ENCODE results near the gene KLF11.

The KLF11 gene

GRCh38 chr2:10067881-10068280 is 24.5 kb downstream of the KLF11 start:
- TF ChIP-seq CTCF (IDR thresholded peaks at IDR 0.05; ENCODE audit: low read depth, low read length), result no peak
- no peak for DNase-seq (ENCODE audit: low read depth in 2 of 2)
- H3K4me3 ChIP-seq (replicated peaks in 1 of 2; ENCODE audit: low read depth in 2 of 2, low read length in 2 of 2), result no peak overlapping the region

GRCh38 chr2:10071176-10071575 is 27.8 kb downstream of the KLF11 start:
- TF ChIP-seq CTCF (IDR thresholded peaks at IDR 0.05; ENCODE audit: low read depth, low read length), result no peak
- no peak for DNase-seq (ENCODE audit: low read depth in 2 of 2)
- no peak overlapping the region for H3K4me3 ChIP-seq (replicated peaks in 1 of 2; ENCODE audit: low read depth in 2 of 2, low read length in 2 of 2)

- TF ChIP-seq CTCF (IDR thresholded peaks at IDR 0.05; ENCODE audit: low read depth, low read length), result no peak
- H3K4me3 ChIP-seq (replicated peaks in 1 of 2; ENCODE audit: low read depth in 2 of 2, low read length in 2 of 2), result no peak overlapping the region
Observed at GRCh38 chr2:10071595-10071994, 28.2 kb downstream of the KLF11 start.

GRCh38 chr2:10072656-10073480 is 29.5 kb downstream of the KLF11 start:
- no peak overlapping the region for H3K4me3 ChIP-seq (replicated peaks in 1 of 2; ENCODE audit: low read depth in 2 of 2, low read length in 2 of 2)
- peak; percentile 91 for TF ChIP-seq CTCF (IDR thresholded peaks at IDR 0.05; ENCODE audit: low read depth, low read length)
- DNase-seq (ENCODE audit: low read depth in 2 of 2), result peak; percentile 90 to 92

More at GRCh38 chr2:10071595-10071994, 28.2 kb downstream of the KLF11 start:
- no peak for DNase-seq (ENCODE audit: low read depth in 2 of 2)

- no peak overlapping the region for H3K4me3 ChIP-seq (replicated peaks in 1 of 2; ENCODE audit: low read depth in 2 of 2, low read length in 2 of 2)
- no peak for TF ChIP-seq CTCF (IDR thresholded peaks at IDR 0.05; ENCODE audit: low read depth, low read length)
- no peak for DNase-seq (ENCODE audit: low read depth in 2 of 2)
Observed at GRCh38 chr2:10073706-10074105, 30.4 kb downstream of the KLF11 start.

GRCh38 chr2:10075101-10075500 is 31.8 kb downstream of the KLF11 start:
- H3K4me3 ChIP-seq (replicated peaks in 1 of 2; ENCODE audit: low read depth in 2 of 2, low read length in 2 of 2), result no peak overlapping the region
- no peak for TF ChIP-seq CTCF (IDR thresholded peaks at IDR 0.05; ENCODE audit: low read depth, low read length)
- DNase-seq (ENCODE audit: low read depth in 2 of 2), result no peak

Measured in cardiac fibroblast (primary cell).